Stimulated activated CD4-positive, alpha-beta T cell treated with anti-CD3 and anti-CD28 coated beads, Interleukin-12 subunit alpha, Interleukin-12 subunit beta, amount 100 ng/mL, for 48 hours (primary cell): ENCODE data around the gene PRDM9.
A peak's percentile ranks its signal among the peaks of the same experiment; 100 is the strongest.
"Not testable (repeated sequence)": the region's sequence is repeated elsewhere in the genome, so short reads cannot be mapped to it uniquely, and the experiment has no call there.

Source experiments
- DNase-seq, 3 donors: peaks; one replicate each; pipeline ENCODE4 v3.0.0-alpha.2; 2020; ENCODE audit warnings: low read depth in 2 of 3, low spot score in 1 of 3

The PRDM9 gene

DNA sequence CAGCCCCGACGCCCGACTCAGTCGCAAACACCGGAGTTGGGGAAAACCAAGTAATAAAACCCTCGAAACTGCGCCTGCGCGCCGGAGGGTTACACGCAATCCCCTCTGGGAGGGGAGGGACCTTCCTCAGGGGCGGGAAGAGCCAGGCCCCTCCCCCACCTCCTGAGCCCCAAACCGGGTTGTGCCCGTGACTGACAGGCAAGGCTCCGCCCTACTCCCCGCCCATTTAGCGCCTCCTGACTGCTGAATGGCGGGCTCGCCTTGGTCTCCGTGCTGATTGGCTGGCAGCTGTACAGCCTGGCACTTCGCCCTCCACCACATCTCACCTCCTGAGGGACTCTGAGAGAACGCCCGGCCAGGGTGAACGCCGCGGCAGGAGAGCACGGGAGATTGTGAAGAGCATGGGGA, at the start of gene PRDM9:
TSS of gene PRDM9 (plus strand) at position 332 of the 408 bp plus-strand sequence. CDS start 1,425 bp downstream, outside the sequence.
- DNase-seq: peak in 1 of 3 donors; percentile 1

DNA sequence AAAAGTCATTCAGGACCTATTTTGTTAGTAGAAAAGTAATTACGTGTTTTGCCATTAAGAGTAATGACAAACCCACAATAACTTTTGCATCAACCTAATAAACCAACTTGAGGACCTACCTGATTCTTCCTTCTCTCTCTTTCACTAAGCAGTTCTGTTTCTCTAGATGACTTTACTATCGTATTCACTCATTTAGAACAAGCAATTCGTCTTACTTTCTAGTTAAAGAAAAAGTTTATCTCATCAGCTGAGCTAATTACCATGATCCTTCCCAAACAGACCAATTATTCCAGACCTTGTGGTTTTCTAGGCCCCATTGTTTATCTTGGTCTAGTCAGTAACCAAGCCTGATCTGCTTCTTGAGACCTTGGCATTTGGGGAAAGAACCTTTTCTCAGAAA, 49.6 kb upstream of the PRDM9 start:
- DNase-seq: no peak

DNA sequence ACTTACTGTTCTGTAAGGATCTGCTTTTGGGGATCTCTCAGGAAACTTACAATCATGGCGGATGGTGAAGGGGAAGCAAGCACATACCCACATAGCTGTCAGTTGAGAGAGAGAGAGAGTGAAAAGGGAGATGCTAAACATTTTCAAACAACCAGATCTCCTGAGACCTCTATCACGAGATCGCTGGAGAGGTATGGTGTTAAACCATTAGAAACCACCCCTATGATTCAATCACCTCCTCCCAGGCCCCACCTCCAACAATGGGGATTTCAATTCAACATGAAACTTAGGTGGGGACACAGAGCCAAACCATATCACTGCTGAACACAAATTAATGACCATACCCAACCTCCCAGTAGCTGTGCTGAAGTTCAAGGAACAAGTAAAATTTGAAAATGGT, 48.2 kb upstream of the PRDM9 start:
- no peak for DNase-seq

DNA sequence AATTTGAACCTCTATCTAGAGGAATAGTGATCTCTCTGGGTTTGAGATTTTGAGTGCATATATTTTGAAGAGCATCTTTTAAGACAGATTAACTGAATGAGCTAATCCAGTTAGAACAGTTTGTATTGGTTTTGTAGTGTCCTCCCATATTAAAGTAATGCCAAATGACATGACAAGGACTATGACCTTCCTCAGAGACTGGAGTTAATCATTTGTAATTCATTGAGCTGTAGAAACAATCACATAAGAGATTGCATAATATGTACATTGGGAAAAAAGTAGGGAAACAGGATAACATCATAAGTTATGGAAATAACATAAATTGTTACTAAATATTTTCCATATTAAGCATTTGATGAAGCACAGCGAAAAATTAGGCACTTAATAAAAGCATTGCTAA, 45.8 kb upstream of the PRDM9 start:
- no peak for DNase-seq

DNA sequence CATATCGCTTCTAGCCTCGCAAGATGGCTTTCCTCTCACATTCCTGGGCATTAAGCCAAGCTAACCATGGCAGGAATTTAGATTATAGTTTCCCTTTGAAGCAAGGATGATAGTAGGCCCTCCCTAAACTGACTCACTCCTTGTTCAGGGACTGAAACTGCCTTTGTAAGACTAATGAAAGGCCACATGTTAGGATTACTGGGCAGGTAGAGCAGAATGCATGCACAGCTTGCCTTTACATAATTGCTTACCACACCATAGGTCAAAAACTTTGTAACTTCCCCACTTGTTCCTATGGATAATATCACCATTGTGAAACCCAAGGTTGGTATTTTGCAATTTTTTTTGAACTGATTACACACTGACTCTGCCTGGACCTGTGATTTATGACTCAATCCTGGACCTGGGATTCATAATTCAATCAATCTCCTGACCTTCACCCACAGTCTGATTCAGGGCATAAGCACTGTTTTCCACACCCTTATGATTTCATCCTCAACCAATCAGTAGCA, 41.0 kb upstream of the PRDM9 start:
- no peak for DNase-seq

DNA sequence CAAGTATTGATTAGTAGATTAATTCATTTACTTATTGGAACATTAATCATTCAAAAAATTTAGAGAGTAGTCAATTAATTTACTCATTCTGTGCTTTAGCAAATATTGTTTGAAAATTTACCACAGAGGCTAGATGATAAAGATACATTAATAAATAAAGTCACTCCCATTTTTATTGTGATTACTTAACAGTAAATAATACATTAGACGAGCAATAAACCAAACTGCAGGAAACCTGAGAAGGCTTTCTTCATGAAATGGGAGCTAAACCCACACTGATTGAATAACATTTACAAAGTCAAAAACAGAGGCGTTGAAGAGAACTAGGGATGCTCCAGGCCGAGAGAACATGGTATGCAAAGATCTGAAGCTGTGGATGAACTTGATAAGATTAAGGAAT, 38.8 kb upstream of the PRDM9 start:
- no peak for DNase-seq

DNA sequence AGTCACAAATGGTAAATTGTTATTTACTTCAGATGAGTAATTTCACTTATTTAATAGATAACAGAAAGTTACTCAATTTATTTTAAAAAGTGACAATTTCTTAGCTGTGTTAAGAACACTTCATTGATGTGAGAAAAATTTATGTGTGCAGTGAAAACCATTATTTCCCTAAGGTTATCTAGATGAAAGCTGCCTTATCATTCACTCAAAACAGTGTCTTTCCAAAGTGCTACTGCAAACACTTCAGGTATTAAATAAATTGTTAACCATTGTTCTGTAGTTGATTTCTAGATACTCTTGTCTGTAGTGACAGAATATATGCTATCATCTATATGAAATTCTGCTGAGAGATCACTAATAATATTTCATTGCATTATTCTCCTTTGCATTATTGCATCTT, 33.5 kb upstream of the PRDM9 start:
- DNase-seq: no peak

DNA sequence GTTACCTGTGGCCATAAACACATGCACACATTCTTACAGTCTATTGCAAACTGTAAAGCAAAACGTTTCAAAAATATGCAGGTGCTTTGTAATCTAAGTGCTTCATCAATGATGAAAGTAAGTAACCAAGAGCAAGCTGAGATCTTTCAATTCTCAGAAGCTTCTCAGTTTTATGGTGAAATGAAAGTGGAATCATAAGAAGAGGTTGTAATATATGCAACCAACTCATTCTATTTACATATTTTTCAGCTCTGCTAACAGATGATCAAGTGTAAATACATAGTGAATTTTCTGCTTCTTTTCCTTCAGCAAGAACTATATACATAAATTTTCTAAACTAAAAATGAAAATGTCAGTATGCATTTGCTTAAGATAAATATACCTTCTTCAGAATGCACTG, 33.1 kb upstream of the PRDM9 start:
- DNase-seq: no peak

DNA sequence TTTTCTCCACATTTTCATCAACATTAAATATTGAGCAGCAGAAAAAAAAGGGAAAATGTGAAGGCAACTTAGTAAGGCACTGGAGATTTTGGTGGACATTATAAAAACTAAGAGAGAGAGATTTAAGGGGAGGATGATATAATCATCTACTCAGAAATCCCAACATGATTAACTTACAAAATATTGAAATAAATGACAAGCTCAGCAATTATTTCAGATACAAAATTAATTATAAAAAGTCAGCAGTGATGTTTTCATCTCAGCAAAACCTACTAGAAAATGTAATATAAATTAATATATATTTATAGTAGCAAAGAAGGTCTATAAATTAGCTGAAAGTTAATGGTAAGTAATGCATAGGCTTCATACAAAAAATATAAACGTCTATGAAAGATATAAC, 30.8 kb upstream of the PRDM9 start:
- DNase-seq: no peak

DNA sequence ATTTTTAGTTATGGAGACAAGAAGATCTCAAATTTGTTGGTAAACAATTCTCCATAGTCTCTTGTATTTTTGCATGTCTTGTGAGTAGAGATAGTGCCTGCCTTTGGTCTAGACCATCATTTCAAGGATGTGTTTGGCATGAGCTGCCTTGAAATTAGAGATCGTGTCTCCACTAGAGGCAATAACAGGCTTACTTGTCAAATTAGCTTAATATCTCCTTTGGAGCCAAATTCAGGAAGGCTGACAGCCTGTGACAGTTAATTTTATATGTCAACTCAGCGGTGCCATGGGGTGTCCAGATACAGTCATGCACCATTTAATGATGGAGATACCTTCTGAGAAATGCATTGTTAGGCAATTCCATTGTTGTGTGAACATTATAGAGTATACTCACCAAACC, 24.8 kb upstream of the PRDM9 start:
- DNase-seq: no peak

DNA sequence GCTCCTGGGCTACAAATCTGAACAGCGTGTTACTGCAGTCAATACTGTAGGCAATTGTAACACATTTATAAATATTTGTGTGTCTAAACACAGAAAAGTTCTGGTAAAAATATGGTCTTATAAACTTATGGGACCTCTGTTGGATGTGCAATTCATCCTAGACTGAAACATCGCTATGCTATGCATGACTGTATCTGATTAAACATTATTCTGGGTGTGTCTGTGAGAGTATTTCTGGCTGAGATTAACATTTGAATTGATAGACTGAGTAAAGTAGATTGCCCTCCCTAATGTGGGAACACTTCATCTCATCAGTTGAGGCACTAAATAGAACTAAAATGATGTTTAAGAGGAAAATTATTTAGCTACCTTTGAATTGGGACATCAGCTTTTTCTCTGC, 24.3 kb upstream of the PRDM9 start:
- no peak for DNase-seq

DNA sequence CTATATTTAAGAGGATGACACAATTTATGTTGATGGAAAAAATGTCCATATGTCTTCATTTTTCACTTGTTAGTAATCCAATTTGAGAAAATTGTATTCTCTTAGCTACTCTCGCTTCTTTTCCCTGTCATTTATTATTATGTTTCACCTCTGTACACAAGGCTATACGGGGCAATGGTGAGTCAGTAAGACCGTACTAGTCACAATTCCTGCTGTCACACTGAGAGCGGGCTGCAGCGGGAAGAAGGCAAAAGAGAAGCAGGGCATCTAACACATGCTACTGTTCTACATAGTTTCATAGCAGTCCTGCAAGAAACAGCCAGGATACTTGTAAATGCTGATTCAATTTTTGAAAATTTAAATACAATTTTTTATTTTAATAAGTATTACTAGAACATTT, 23.3 kb upstream of the PRDM9 start:
- DNase-seq: no peak

DNA sequence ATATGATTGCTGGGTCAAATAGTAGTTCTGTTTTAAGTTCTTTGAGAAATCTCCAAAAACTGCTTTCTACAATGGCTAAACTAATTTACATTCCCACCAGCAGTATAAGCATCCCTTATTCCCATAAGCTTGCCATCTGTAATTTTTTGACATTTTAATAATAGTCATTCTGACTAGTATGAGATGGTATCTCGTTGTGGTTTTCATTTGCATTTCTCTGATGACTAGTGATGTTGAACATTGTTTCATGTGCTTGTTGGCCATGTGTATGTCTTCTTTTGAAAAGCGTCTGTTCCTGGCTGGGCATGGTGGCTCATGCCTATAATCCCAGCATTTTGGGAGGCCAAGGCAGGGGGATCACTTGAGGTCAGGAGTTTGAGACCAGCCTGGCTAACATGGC, 21.2 kb upstream of the PRDM9 start:
- DNase-seq: not testable (repeated sequence)

DNA sequence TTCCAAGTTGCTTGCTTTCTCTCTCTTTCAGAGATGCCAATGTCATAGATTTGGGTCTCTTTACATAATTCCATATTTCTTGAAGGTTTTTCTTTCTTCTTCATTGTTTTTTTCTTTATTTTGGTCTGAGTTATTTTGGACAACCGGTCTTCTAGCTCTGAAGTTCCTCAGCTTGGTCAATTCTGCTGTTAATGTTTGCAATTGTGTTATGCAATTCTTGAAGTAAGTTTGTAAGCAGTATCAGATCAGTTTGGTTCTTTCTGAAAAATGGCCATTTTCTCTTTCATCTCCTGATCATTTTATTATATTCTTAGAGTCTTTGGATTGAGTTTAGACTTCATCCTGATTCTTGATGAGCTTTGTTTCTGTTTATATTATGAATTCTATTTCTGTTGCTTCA, 16.4 kb upstream of the PRDM9 start:
- DNase-seq: no peak

DNA sequence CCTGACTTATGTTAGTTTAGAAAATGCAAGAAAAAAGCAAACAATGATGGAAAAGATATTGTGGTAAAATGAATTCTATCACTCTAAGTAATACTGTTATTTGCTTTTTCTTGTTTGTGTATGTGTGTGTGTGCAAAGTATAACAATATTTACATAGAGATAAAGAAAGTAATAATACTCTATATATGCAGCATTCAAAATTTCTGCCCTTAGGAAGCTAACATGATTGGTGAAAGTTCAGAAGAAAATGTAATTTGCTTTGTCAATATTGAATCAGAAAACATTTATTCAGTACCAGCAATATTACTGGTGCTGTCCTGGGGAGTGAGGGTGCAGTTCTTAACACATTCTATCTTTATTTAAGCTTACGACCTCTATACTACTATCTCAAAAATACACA, 12.9 kb upstream of the PRDM9 start:
- DNase-seq: no peak

DNA sequence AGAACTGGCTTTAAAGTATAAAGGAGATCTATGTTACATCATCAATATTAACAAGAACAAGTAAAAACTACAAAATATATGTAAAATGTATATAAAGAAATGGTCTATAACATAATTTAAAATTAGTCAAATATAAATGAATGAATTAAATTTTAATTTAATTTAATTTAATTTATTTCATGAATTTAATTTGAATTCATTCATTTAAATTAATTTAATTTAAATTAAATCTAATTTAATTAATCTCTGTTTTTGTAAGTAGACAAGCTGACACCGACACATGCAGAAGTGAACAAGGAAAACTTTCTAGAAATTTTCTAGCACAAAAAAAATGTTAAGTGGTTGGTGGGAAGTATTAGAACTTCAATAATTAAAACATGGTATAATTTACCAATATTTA, 10.8 kb upstream of the PRDM9 start:
- no peak for DNase-seq

DNA sequence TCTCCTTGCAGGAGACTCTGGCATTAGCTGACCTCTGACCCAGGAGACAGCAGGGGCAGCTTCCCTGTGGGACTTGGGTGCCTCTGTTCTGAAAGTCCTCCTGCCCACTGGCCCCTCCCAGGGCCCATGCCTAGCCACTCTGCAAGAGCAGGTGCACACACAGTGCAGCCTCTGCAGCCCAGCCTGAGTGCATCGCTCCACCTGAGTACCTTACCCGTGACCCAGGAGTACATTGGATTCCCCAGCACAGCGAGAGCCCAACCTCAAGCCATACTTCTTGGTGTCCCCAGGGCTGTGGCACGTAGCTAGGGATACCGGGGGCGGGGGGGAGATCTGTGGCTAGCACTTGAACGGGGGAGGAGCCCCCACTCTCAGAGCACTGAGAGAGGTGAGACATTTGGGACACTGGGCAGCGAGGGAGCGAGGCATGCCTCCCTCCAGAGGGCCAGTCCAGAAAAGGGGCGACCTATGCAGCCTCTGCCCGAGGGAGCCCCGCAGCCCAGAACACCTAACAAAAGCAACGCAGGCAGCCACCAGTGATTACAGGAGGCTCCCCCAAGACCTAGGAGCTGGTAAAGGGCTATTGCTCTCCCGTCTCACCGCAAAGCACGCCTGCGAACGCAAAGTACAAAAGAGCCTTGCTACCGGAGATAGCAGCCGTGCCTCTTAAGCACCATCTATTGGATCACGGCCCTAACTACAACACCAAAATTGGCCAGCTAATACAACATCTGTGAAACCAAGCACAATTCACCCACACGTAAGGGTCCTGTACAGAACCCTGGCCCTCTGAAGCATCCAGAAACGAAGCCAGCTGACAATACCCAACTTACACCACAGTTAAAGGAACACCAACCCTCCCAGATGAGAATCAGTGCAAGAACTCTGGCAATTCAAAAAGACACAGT, 826 bp upstream of the PRDM9 start:
- no peak for DNase-seq

DNA sequence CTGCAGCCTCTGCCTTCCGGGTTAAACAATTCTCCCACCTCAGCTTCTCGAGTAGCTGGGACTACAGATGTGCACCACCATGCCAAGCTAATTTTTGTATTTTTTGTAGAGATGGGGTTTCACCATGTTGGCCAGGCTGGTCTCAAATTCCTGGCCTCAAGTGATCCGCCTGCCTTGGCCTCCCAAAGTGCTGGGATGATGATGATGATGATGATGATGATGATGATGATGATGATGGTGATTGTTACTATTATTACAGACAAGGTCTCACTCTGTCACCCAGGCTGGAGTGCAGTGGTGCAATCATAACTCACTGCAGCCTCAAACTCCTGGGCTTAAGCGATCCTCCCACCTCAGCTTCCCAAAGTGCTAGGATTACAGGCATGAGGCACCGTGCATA, 3.0 kb downstream of the PRDM9 start:
- not testable (repeated sequence) for DNase-seq

DNA sequence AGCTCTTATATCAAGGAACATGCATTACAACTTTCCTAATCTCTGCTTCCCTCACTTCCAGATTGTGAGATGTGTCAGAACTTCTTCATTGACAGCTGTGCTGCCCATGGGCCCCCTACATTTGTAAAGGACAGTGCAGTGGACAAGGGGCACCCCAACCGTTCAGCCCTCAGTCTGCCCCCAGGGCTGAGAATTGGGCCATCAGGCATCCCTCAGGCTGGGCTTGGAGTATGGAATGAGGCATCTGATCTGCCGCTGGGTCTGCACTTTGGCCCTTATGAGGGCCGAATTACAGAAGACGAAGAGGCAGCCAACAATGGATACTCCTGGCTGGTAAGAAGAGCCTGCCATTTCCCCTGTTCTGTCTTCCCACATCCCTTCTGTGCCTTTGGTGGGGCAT, 15.1 kb downstream of the PRDM9 start:
- DNase-seq: no peak

DNA sequence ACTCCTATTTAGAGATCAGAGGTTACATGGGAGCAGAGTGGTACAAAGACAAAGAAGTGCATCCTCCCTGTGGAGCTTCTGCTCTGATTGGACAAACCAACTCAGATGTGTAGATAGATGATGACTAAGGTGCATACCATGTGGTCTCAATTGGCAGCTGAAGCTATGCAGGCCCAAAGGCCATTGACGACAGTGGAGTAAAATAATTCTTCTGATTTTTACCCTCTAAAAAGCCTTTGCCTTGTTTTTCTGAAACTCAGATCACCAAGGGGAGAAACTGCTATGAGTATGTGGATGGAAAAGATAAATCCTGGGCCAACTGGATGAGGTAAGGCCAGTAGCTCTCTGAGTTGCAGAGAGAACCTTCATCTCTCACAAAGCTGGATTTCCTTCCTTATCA, 15.6 kb downstream of the PRDM9 start:
- no peak for DNase-seq

DNA sequence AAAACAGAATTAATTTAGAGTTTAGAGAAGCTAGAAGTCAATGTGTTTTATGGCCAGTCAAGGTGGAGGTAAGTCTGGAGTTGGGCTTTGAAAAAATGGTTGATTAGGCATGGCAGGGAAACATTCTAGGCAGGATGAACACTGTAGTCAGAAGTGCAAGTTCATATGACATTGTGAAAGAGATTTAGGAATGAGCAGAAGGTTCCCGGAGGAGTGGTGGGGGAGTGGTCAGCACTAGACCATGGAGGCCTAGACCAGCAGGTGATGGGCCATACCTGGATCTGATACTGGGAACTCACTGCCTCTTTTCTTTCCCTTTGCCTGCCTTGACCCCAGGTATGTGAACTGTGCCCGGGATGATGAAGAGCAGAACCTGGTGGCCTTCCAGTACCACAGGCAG, 16.6 kb downstream of the PRDM9 start:
- no peak for DNase-seq

DNA sequence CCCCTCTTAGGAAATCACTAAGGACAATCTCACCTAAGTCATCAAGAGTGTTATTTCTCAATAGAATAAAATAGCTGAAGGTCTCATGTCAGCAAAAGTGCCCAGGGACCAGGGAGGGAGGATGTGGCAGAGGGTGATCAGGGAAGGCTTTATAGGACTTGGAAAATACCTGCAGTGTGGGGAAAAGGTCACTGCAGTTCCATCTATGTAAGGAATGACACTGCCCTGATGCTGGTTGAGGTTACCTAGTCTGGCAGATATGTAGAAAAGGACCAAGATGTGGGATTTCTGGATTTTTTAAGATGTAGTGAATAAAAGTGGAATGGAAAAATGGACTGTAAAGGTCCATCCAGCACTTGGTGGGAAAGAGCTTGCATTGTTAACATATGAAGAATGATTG, 18.3 kb downstream of the PRDM9 start:
- DNase-seq: no peak

DNA sequence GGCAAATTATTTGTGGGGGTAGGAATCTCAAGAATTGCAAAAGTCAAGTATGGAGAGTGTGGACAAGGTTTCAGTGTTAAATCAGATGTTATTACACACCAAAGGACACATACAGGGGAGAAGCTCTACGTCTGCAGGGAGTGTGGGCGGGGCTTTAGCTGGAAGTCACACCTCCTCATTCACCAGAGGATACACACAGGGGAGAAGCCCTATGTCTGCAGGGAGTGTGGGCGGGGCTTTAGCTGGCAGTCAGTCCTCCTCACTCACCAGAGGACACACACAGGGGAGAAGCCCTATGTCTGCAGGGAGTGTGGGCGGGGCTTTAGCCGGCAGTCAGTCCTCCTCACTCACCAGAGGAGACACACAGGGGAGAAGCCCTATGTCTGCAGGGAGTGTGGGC, 19.2 kb downstream of the PRDM9 start:
- DNase-seq: not testable (repeated sequence)
